K562 (cell line): ENCODE data around the gene CIAO3. TPM values are rescaled to one million over a fixed set of nuclear protein-coding genes. Genes with fewer than 3 reads are reported as not detected.

Experiments
- C11orf30 ChIP-seq: fragments of 450-650 bp; IDR thresholded peaks from 2 replicates; pipeline ENCODE4 v1.6.1; 2016; ENCODE audit warnings: low read depth, mild to moderate bottlenecking
- ELF1 ChIP-seq: fragments of 200-800 bp; sonication (Bioruptor generic); IDR thresholded peaks from 2 replicates; pipeline ENCODE4 v1.6.1; 2016; ENCODE audit warnings: missing genetic modification characterization, missing compliant biosample characterization
- NFYB ChIP-seq: IDR thresholded peaks from 2 replicates; pipeline ENCODE4 v1.6.1; 2011; ENCODE audit warnings: mild to moderate bottlenecking, moderate library complexity; ENCODE audit not compliant: insufficient read length; ENCODE audit errors: extremely low read depth
- RUNX1 ChIP-seq: sonication (generic); IDR thresholded peaks from 2 replicates; pipeline ENCODE4 v1.6.1; 2016; ENCODE audit warnings: antibody characterized with exemption, low read depth
- SAP30 ChIP-seq: fragments of 200-600 bp; sonication (generic); IDR thresholded peaks from 2 replicates; pipeline ENCODE4 v1.6.1; 2012; ENCODE audit warnings: borderline replicate concordance, low read depth, mild to moderate bottlenecking, moderate library complexity, low read length, control low read depth, inconsistent platforms; ENCODE audit not compliant: insufficient read depth, poor library complexity, severe bottlenecking
- SIX5 ChIP-seq, 2 experiments: IDR thresholded peaks; 2 replicates each; pipeline ENCODE4 v1.6.1; 2011; ENCODE audit warnings: low read length in 2 of 2, borderline replicate concordance in 1 of 2, low read depth in 1 of 2, mild to moderate bottlenecking in 1 of 2, moderate library complexity in 1 of 2; ENCODE audit not compliant: insufficient read depth in 1 of 2
- TOE1 ChIP-seq, 2 experiments: fragments of 450-650 bp in 1 of 2; sonication (generic) in 1 of 2; formaldehyde crosslinking in 1 of 2; IDR thresholded peaks; 2 replicates each; pipeline versions ENCODE4 v1.7.1 to v1.8.0; 2016 to 2022; ENCODE audit warnings: borderline replicate concordance in 2 of 2, mild to moderate bottlenecking in 2 of 2, antibody characterized with exemption in 1 of 2, inconsistent platforms in 1 of 2, low read depth in 1 of 2, missing genetic modification reagents in 1 of 2, moderate library complexity in 1 of 2
- ZNF12 ChIP-seq: sonication (generic); formaldehyde crosslinking; IDR thresholded peaks from 2 replicates; pipeline ENCODE4 v1.4.0; 2020; ENCODE audit warnings: mild to moderate bottlenecking, missing genetic modification reagents
- ZNF586 ChIP-seq: fragments of 450-650 bp; formaldehyde crosslinking; conservative IDR thresholded peaks from 2 replicates; pipeline ENCODE4 v1.4.0; 2020; ENCODE audit warnings: mild to moderate bottlenecking, moderate library complexity
- polyA plus RNA-seq, 8 experiments: library from polyadenylated mRNA; depleted of rRNA in 4 of 8; stranded (reverse) in 5 of 8; unstranded in 3 of 8; fragments of >200 nt; fragmentation: Nextera tagmentation in 2 of 8; fragmentation: Illumina TruSeq in 1 of 8; extraction: Ambion mirVana in 2 of 8; extraction: Trizol in 1 of 8; gene quantifications; 2 replicates each; pipeline versions ENCODE4 v1.2.1 to v1.2.3, GENCODE V29; 2011 to 2014; ENCODE audit warnings: inconsistent platforms in 1 of 8, missing spikeins in 1 of 8
- total RNA-seq, 7 experiments: library from RNA; depleted of rRNA in 6 of 7; stranded (reverse); fragments of >200 nt in 6 of 7; fragmentation: Illumina TruSeq in 2 of 7; extraction: Trizol in 2 of 7; gene quantifications; 2 replicates each; pipeline versions ENCODE4 v1.2.1 to v1.2.3, GENCODE V29; 2011 to 2021; ENCODE audit warnings: low replicate concordance in 1 of 7
- TF ChIP-seq, protein P1 (sequence below): fragments of 250-450 bp; sonication (Bioruptor Pico); IDR thresholded peaks from 2 replicates; pipeline ENCODE4 v1.8.0; 2021; ENCODE audit warnings: borderline replicate concordance, mild to moderate bottlenecking, moderate library complexity; ENCODE audit not compliant: poor library complexity, severe bottlenecking
- TF ChIP-seq, protein P2 (sequence below): fragments of 450-650 bp; IDR thresholded peaks from 2 replicates; pipeline ENCODE4 v1.6.1; 2016; ENCODE audit warnings: mild to moderate bottlenecking, moderate library complexity
- TF ChIP-seq, protein P3 (sequence below), 2 experiments: fragments of 250-450 bp in 1 of 2; fragments of 450-650 bp in 1 of 2; sonication (Bioruptor Pico) in 1 of 2; IDR thresholded peaks; 2 replicates each; pipeline versions ENCODE4 v1.6.1 to v1.8.0; 2016 to 2021; ENCODE audit warnings: mild to moderate bottlenecking in 2 of 2, moderate library complexity in 2 of 2, missing compliant biosample characterization in 1 of 2, missing genetic modification characterization in 1 of 2

CIAO3 gene
- total and polyA plus RNA-seq, 9 of the 15 experiments (the other 6 are each of a cell fraction or from before 2014, with no cell fraction given) = 2.2 to 35.6 (median 18.7) TPM

DNA sequence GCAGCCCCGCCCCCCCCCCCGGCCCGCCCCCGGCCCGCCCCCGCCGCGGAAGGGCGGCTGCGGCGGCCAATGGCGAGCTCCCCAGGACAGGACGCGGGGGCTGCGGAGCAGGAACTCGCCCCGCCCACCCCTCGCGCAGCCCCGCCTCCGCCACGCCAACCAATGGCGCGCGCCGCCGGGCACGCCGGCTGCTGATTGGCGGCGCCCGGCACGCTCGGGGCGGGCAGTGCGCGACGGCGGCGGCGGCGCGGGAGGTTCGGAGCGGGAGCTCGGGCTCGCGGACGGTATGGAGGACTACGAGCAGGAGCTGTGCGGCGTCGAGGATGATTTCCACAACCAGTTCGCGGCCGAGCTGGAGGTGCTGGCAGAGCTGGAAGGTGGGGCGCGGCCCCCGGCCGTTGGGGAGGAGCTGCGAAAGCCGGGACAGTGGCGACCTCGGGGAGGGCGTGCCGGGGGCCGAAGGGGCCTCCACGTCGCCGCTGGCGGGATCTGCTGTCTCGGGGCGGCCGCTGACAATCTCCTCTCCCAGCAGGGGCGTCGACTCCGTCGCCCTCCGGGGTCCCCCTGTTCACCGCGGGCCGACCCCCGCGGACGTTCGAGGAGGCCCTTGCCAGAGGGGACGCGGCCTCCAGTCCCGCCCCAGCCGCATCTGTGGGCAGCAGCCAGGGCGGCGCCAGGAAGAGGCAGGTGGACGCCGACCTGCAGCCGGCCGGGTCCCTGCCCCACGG lies 47.8 kb upstream of the CIAO3 start, which contains the start of gene CHTF18 (continued):
- TF ChIP-seq ZNF12 (CRISPR knock-in tag) (peak; percentile 44; the same call in 1 of the 2 replicates), SAP30 (peak; percentile 93), SIX5 (IDR thresholded peaks at IDR 0.05; ENCODE audit: borderline replicate concordance in 1 of 2, insufficient read depth in 1 of 2, low read depth in 1 of 2, low read length in 2 of 2) (no peak), NFYB (peak; percentile 48), TOE1 (IDR thresholded peaks at IDR 0.05; ENCODE audit: borderline replicate concordance) (0 out of 2 replicates have a peak, but pooled peaks have one; percentile 31), TOE1 (CRISPR knock-in tag; IDR thresholded peaks at IDR 0.05; ENCODE audit: borderline replicate concordance, low read depth) (no peak), ZNF586 (CRISPR knock-in tag) (no peak), C11orf30 (peak; percentile 44; the same call in 1 of the 2 replicates), ELF1 (tag) (peak; percentile 85), RUNX1 (0 out of 2 replicates have a peak, but pooled peaks have one; percentile 31)
- TF ChIP-seq, protein P1, sequence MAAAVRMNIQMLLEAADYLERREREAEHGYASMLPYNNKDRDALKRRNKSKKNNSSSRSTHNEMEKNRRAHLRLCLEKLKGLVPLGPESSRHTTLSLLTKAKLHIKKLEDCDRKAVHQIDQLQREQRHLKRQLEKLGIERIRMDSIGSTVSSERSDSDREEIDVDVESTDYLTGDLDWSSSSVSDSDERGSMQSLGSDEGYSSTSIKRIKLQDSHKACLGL (CRISPR knock-in tag) = peak; percentile 25
- TF ChIP-seq, protein P2, sequence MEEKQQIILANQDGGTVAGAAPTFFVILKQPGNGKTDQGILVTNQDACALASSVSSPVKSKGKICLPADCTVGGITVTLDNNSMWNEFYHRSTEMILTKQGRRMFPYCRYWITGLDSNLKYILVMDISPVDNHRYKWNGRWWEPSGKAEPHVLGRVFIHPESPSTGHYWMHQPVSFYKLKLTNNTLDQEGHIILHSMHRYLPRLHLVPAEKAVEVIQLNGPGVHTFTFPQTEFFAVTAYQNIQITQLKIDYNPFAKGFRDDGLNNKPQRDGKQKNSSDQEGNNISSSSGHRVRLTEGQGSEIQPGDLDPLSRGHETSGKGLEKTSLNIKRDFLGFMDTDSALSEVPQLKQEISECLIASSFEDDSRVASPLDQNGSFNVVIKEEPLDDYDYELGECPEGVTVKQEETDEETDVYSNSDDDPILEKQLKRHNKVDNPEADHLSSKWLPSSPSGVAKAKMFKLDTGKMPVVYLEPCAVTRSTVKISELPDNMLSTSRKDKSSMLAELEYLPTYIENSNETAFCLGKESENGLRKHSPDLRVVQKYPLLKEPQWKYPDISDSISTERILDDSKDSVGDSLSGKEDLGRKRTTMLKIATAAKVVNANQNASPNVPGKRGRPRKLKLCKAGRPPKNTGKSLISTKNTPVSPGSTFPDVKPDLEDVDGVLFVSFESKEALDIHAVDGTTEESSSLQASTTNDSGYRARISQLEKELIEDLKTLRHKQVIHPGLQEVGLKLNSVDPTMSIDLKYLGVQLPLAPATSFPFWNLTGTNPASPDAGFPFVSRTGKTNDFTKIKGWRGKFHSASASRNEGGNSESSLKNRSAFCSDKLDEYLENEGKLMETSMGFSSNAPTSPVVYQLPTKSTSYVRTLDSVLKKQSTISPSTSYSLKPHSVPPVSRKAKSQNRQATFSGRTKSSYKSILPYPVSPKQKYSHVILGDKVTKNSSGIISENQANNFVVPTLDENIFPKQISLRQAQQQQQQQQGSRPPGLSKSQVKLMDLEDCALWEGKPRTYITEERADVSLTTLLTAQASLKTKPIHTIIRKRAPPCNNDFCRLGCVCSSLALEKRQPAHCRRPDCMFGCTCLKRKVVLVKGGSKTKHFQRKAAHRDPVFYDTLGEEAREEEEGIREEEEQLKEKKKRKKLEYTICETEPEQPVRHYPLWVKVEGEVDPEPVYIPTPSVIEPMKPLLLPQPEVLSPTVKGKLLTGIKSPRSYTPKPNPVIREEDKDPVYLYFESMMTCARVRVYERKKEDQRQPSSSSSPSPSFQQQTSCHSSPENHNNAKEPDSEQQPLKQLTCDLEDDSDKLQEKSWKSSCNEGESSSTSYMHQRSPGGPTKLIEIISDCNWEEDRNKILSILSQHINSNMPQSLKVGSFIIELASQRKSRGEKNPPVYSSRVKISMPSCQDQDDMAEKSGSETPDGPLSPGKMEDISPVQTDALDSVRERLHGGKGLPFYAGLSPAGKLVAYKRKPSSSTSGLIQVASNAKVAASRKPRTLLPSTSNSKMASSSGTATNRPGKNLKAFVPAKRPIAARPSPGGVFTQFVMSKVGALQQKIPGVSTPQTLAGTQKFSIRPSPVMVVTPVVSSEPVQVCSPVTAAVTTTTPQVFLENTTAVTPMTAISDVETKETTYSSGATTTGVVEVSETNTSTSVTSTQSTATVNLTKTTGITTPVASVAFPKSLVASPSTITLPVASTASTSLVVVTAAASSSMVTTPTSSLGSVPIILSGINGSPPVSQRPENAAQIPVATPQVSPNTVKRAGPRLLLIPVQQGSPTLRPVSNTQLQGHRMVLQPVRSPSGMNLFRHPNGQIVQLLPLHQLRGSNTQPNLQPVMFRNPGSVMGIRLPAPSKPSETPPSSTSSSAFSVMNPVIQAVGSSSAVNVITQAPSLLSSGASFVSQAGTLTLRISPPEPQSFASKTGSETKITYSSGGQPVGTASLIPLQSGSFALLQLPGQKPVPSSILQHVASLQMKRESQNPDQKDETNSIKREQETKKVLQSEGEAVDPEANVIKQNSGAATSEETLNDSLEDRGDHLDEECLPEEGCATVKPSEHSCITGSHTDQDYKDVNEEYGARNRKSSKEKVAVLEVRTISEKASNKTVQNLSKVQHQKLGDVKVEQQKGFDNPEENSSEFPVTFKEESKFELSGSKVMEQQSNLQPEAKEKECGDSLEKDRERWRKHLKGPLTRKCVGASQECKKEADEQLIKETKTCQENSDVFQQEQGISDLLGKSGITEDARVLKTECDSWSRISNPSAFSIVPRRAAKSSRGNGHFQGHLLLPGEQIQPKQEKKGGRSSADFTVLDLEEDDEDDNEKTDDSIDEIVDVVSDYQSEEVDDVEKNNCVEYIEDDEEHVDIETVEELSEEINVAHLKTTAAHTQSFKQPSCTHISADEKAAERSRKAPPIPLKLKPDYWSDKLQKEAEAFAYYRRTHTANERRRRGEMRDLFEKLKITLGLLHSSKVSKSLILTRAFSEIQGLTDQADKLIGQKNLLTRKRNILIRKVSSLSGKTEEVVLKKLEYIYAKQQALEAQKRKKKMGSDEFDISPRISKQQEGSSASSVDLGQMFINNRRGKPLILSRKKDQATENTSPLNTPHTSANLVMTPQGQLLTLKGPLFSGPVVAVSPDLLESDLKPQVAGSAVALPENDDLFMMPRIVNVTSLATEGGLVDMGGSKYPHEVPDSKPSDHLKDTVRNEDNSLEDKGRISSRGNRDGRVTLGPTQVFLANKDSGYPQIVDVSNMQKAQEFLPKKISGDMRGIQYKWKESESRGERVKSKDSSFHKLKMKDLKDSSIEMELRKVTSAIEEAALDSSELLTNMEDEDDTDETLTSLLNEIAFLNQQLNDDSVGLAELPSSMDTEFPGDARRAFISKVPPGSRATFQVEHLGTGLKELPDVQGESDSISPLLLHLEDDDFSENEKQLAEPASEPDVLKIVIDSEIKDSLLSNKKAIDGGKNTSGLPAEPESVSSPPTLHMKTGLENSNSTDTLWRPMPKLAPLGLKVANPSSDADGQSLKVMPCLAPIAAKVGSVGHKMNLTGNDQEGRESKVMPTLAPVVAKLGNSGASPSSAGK = peak; percentile 48
- TF ChIP-seq, protein P3, sequence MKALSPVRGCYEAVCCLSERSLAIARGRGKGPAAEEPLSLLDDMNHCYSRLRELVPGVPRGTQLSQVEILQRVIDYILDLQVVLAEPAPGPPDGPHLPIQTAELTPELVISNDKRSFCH (CRISPR knock-in tag; IDR thresholded peaks at IDR 0.05) = no peak
- TF ChIP-seq, protein P3 (tag; IDR thresholded peaks at IDR 0.05) = no peak; the same call in 1 of the 2 replicates
